HCT116 (cell line): ENCODE results near the gene SLC13A3. TPM values are rescaled to one million over a fixed set of nuclear protein-coding genes. Genes with fewer than 3 reads are reported as not detected.

Experiments used
- ATAC-seq: fragments of 200-7000 bp; cut with Tn5 transposase; 2 replicates; pipeline ENCODE4 v1.9.1; 2020; ENCODE audit warnings: mild to moderate bottlenecking, moderate library complexity
- BruUV-seq: library from RNA; stranded (reverse); fragments of 400-500 nt; replicated peaks from 2 replicates; lab custom pipeline; 2021; lab: Mats Ljungman, UMichigan
- CTCF ChIA-PET: fragments of 300-600 bp; sonication (Branson Sonifier 250); formaldehyde crosslinking; loops from one replicate; lab custom pipeline; 2021; ENCODE audit warnings: antibody characterized with exemption; lab: Charles Lee
- POLR2A ChIA-PET: fragments of 300-600, 350-600 bp; sonication (Branson Sonifier 250); formaldehyde crosslinking; loops from one replicate; lab custom pipeline; 2021; ENCODE audit warnings: antibody characterized with exemption; lab: Charles Lee
- RAD21 ChIA-PET, 2 experiments: fragments of 300-600 bp; sonication (Branson Sonifier 250); formaldehyde crosslinking; loops; one replicate each; lab custom pipeline; 2023; ENCODE audit warnings: low total read pairs in 2 of 2; ENCODE audit not compliant: uncharacterized antibody in 2 of 2, unreplicated experiment in 2 of 2, low non-redundant PET in 1 of 2; lab: Charles Lee
- DNase-seq: peaks from one replicate; pipeline ENCODE4 v3.0.0-alpha.2; 2010; ENCODE audit warnings: low read depth, low spot score
- H2AFZ ChIP-seq: fragments of 200-600 bp; shearing (Covaris generic), sonication (generic); 2 replicates; pipeline ENCODE4 v1.6.1; 2017; ENCODE audit warnings: low read depth, mixed run types, mixed read lengths, antibody characterized with exemption, low read length; ENCODE audit not compliant: poor library complexity, severe bottlenecking
- H3K27ac ChIP-seq: 2 replicates; pipeline ENCODE4 v1.5.1; 2012; ENCODE audit warnings: low read depth, low read length
- H3K27me3 ChIP-seq: fragments of 200-600 bp; sonication (generic); 2 replicates; pipeline ENCODE4 v1.6.1; 2016; ENCODE audit warnings: mixed run types, low read length, mixed read lengths; ENCODE audit not compliant: insufficient read depth
- H3K36me3 ChIP-seq, 2 experiments: fragments of 200-500 bp in 1 of 2; fragments of 200-600 bp in 1 of 2; sonication (Bioruptor generic) in 1 of 2; sonication (generic) in 1 of 2; 2 replicates each; pipeline versions ENCODE4 v1.5.1 to v1.6.1; 2014 to 2016; ENCODE audit warnings: low read length in 2 of 2, inconsistent platforms in 1 of 2, mixed read lengths in 1 of 2, mixed run types in 1 of 2; ENCODE audit not compliant: insufficient read depth in 2 of 2, control insufficient read depth in 1 of 2
- H3K4me1 ChIP-seq, 2 experiments: fragments of 200-600 bp in 1 of 2; sonication (generic) in 1 of 2; 2 replicates each; pipeline versions ENCODE4 v1.5.1 to v1.6.1; 2012 to 2017; ENCODE audit warnings: low read length in 2 of 2, inconsistent platforms in 1 of 2, mild to moderate bottlenecking in 1 of 2, mixed read lengths in 1 of 2, mixed run types in 1 of 2, moderate library complexity in 1 of 2; ENCODE audit not compliant: insufficient read depth in 2 of 2, control insufficient read depth in 1 of 2
- H3K4me2 ChIP-seq: fragments of 200-600 bp; sonication (generic); 2 replicates; pipeline ENCODE4 v1.6.1; 2017; ENCODE audit warnings: mixed run types, low read length, mixed read lengths
- H3K4me3 ChIP-seq, 2 experiments: fragments of 200-600 bp in 1 of 2; sonication (generic) in 1 of 2; replicated peaks in 1 of 2; 2 replicates each; pipeline ENCODE4 v1.5.1; 2011 to 2016; ENCODE audit warnings: low read length in 2 of 2, control low read depth in 1 of 2, low read depth in 1 of 2, mild to moderate bottlenecking in 1 of 2, mixed read lengths in 1 of 2, mixed run types in 1 of 2
- H3K79me2 ChIP-seq: fragments of 200-600 bp; sonication (generic); 2 replicates; pipeline ENCODE4 v1.6.1; 2017; ENCODE audit warnings: mild to moderate bottlenecking, mixed run types, low read length, moderate library complexity, mixed read lengths; ENCODE audit not compliant: insufficient read depth
- H3K9ac ChIP-seq: fragments of 200-600 bp; sonication (generic); 2 replicates; pipeline ENCODE4 v1.6.1; 2016; ENCODE audit warnings: low read length, mixed read lengths
- H3K9me2 ChIP-seq: fragments of 200-600 bp; sonication (generic), shearing (Covaris generic); 2 replicates; pipeline ENCODE4 v1.6.1; 2017; ENCODE audit warnings: mixed run types, mild to moderate bottlenecking, moderate library complexity; ENCODE audit not compliant: insufficient read depth
- H3K9me3 ChIP-seq, 2 experiments: fragments of 200-500 bp in 1 of 2; fragments of 200-600 bp in 1 of 2; sonication (Bioruptor generic) in 1 of 2; sonication (generic) in 1 of 2; 2 replicates each; pipeline ENCODE4 v1.6.1; 2014 to 2017; ENCODE audit warnings: low read length in 2 of 2, mixed read lengths in 2 of 2, inconsistent platforms in 1 of 2, low read depth in 1 of 2, mild to moderate bottlenecking in 1 of 2, mixed run types in 1 of 2, moderate library complexity in 1 of 2; ENCODE audit not compliant: control insufficient read depth in 1 of 2, insufficient read depth in 1 of 2
- H4K20me1 ChIP-seq: fragments of 200-600 bp; sonication (generic), shearing (Covaris generic); 2 replicates; pipeline ENCODE4 v1.6.1; 2017; ENCODE audit warnings: mixed run types, mild to moderate bottlenecking, moderate library complexity; ENCODE audit not compliant: insufficient read depth
- CBX3 ChIP-seq: IDR thresholded peaks from 2 replicates; pipeline ENCODE4 v1.6.1; 2012; ENCODE audit warnings: low read depth
- CEBPB ChIP-seq: IDR thresholded peaks from 2 replicates; pipeline ENCODE4 v1.6.1; 2012; ENCODE audit warnings: low read depth
- CTCF ChIP-seq, 3 experiments: fragments of 200-600 bp in 1 of 3; sonication (generic) in 1 of 3; IDR thresholded peaks in 2 of 3; conservative IDR thresholded peaks in 1 of 3; 2 replicates each; pipeline ENCODE4 v1.5.1; 2012 to 2017; ENCODE audit warnings: low read depth in 2 of 3, low read length in 2 of 3, antibody characterized with exemption in 1 of 3, borderline replicate concordance in 1 of 3, control low read depth in 1 of 3, mild to moderate bottlenecking in 1 of 3, mixed read lengths in 1 of 3, mixed run types in 1 of 3, moderate library complexity in 1 of 3; ENCODE audit not compliant: insufficient read depth in 1 of 3
- ELF1 ChIP-seq: IDR thresholded peaks from 2 replicates; pipeline ENCODE4 v1.6.1; 2012; ENCODE audit warnings: low read depth, borderline replicate concordance
- JUND ChIP-seq: IDR thresholded peaks from 2 replicates; pipeline ENCODE4 v1.6.1; 2012
- POLR2A ChIP-seq: IDR thresholded peaks from 2 replicates; pipeline ENCODE4 v1.7.0; 2011; ENCODE audit warnings: borderline replicate concordance; ENCODE audit not compliant: insufficient read depth, insufficient read length; ENCODE audit errors: extremely low read depth
- RAD21 ChIP-seq: IDR thresholded peaks from 2 replicates; pipeline ENCODE4 v1.6.1; 2012; ENCODE audit warnings: low read depth, mild to moderate bottlenecking
- SIN3A ChIP-seq: IDR thresholded peaks from 2 replicates; pipeline ENCODE4 v1.6.1; 2012; ENCODE audit warnings: low read depth
- SP1 ChIP-seq: IDR thresholded peaks from 2 replicates; pipeline ENCODE4 v1.6.1; 2012; ENCODE audit warnings: low read depth
- SRF ChIP-seq: IDR thresholded peaks from 2 replicates; pipeline ENCODE4 v1.6.1; 2012; ENCODE audit warnings: low read depth
- TCF7L2 ChIP-seq: IDR thresholded peaks from 2 replicates; pipeline ENCODE4 v1.7.0; 2011; ENCODE audit warnings: borderline replicate concordance, inconsistent platforms; ENCODE audit not compliant: insufficient read depth, insufficient read length; ENCODE audit errors: extremely low read depth
- YY1 ChIP-seq: IDR thresholded peaks from 2 replicates; pipeline ENCODE4 v1.6.1; 2011; ENCODE audit warnings: low read length, low read depth, moderate library complexity, mild to moderate bottlenecking; ENCODE audit not compliant: insufficient replicate concordance; ENCODE audit errors: extremely low read depth
- ZNF274 ChIP-seq: fragments of 200-500 bp; sonication (Bioruptor generic); IDR thresholded peaks from 2 replicates; pipeline ENCODE4 v1.6.1; 2014; ENCODE audit warnings: mild to moderate bottlenecking, low read depth, low read length, inconsistent platforms
- intact Hi-C: fragments of 100-400 bp; cut with micrococcal nuclease; formaldehyde crosslinking; loops from 2 replicates; pipeline ENCODE4 v1.10.0; 2022
- total RNA-seq: library from RNA; stranded (reverse); gene quantifications from one replicate; pipeline ENCODE4 v1.2.1, GENCODE V29; 2021; ENCODE audit not compliant: unreplicated experiment

SLC13A3 gene
- total RNA-seq, 1 experiment from 2014 or later, result not detected

- TF ChIP-seq POLR2A (no peak), ELF1 (no peak), SP1 (no peak), SRF (no peak), JUND (no peak), ZNF274 (no peak)
Measured at GRCh38 chr20:46566125-46566524, 85.1 kb downstream of the SLC13A3 start (continued).

- H3K27ac ChIP-seq, result no peak overlapping the region
Measured at GRCh38 chr20:46564241-46564957, 86.9 kb downstream of the SLC13A3 start.

More at GRCh38 chr20:46564241-46564957, 86.9 kb downstream of the SLC13A3 start:
- BruUV-seq, result no TSS peak
- Histone ChIP-seq H3K27me3 (no peaks in the 10 kb centered on the region), H3K4me1 (peaks cover 4 to 11% of the 10 kb centered on the region in 2 experiments; a peak in 2 of 4 replicates), H3K9me2 (no peaks in the 10 kb centered on the region), H3K4me2 (no peak overlapping the region), H3K9me3 (no peaks in the 10 kb centered on the region), H3K36me3 (no peaks in the 10 kb centered on the region), H3K9ac (no peak overlapping the region), H3K79me2 (no peaks in the 10 kb centered on the region), H4K20me1 (no peaks in the 10 kb centered on the region), H3K4me3 (no peak overlapping the region), H2AFZ (no peak overlapping the region)
- ChIA-PET POLR2A (no interaction called here), CTCF (interaction anchor here (1.3 kb wide), 1 partner anchor 130 kb away, joined by 3 read pairs; no protein-coding TSS in a partner anchor), RAD21 (no interaction called here)
- DNase-seq (no peak), ATAC-seq (no peak)
- intact Hi-C loops, result loop anchor here (5.0 kb wide), 1 partner anchor 118 kb away; no protein-coding TSS in a partner anchor
- TF ChIP-seq CTCF (IDR thresholded peaks at IDR 0.05 in 2 of 3, conservative IDR thresholded peaks at IDR 0.05 in 1 of 3; ENCODE audit: borderline replicate concordance in 1 of 3, insufficient read depth in 1 of 3, low read depth in 2 of 3, low read length in 2 of 3) (no peak), CBX3 (no peak), CEBPB (no peak), ELF1 (no peak), SP1 (no peak), SIN3A (no peak), YY1 (no peak), POLR2A (no peak), RAD21 (no peak), TCF7L2 (no peak)
